WI38 (cell line): ENCODE measurements around the gene GPX2.

Experiments
- H3K4me3 ChIP-seq: 2 replicates; pipeline ENCODE4 v1.5.1; 2011; ENCODE audit warnings: low read depth, mild to moderate bottlenecking, control low read depth, low read length
- TF ChIP-seq, protein P1 (sequence below): IDR thresholded peaks from 2 replicates; pipeline ENCODE4 v1.5.1; 2012; ENCODE audit warnings: low read depth, mild to moderate bottlenecking, control low read depth, low read length

The GPX2 gene

DNA sequence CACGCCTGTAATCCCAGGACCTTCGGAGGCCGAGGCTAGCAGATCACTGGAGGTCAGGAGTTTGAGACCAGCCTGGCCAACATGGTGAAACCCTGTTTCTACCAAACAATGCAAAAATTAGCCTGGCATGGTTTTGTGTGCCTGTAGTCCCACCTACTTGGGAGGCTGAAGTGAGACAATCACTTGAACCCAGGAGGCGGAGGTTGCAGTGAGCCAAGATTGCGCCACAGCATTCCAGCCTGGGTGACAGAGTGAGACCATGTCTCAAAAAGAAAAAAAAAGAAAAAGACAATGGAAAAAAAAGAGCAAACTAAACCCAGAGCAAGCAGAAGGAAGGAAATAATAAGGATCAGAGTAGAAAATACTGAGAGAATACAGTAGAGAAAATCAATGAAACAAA, 22.9 kb downstream of the GPX2 start:
- TF ChIP-seq, protein P1, sequence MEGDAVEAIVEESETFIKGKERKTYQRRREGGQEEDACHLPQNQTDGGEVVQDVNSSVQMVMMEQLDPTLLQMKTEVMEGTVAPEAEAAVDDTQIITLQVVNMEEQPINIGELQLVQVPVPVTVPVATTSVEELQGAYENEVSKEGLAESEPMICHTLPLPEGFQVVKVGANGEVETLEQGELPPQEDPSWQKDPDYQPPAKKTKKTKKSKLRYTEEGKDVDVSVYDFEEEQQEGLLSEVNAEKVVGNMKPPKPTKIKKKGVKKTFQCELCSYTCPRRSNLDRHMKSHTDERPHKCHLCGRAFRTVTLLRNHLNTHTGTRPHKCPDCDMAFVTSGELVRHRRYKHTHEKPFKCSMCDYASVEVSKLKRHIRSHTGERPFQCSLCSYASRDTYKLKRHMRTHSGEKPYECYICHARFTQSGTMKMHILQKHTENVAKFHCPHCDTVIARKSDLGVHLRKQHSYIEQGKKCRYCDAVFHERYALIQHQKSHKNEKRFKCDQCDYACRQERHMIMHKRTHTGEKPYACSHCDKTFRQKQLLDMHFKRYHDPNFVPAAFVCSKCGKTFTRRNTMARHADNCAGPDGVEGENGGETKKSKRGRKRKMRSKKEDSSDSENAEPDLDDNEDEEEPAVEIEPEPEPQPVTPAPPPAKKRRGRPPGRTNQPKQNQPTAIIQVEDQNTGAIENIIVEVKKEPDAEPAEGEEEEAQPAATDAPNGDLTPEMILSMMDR: no peak
- H3K4me3 ChIP-seq: no peak overlapping the region

- H3K4me3 ChIP-seq: no peak overlapping the region
- TF ChIP-seq, protein P1: no peak
Measured at GRCh38 chr14:64919215-64919614, 23.3 kb downstream of the GPX2 start.

- H3K4me3 ChIP-seq: no peak overlapping the region
- TF ChIP-seq, protein P1: no peak
Measured at GRCh38 chr14:64918216-64918615, 24.3 kb downstream of the GPX2 start.

- no peak overlapping the region for H3K4me3 ChIP-seq
- TF ChIP-seq, protein P1: no peak
Measured at GRCh38 chr14:64915797-64916196, 26.7 kb downstream of the GPX2 start.

DNA sequence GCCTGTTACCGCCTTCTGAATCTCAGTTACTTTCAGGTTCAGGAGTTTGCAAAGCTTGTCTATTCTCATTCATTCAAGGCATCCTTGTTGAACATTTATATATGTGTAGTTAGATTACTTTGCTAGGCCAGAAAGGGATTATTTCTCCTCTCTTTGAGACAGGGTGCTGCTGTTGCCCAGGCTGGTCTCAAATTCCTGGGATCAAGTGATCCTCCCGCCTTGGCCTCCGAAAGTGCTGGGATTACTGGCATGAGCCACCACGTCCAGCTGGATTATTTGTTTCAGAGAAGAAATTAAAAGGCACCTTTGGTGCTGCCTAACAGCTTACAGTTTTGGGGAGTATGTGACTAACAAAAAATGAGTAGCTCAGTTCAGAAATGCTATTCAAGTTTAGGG, 27.5 kb downstream of the GPX2 start:
- H3K4me3 ChIP-seq: peak overlapping the region; percentile 92
- TF ChIP-seq, protein P1: no peak

- peak within 1 kb of the TSS; percentile 92 for H3K4me3 ChIP-seq
- TF ChIP-seq, protein P1: no peak
Measured at GRCh38 chr14:64914237-64915028, 28.1 kb downstream of the GPX2 start, which contains the start of gene CHURC1. CHURC1 (plus strand) TSS chr14:64914455; CDS start chr14:64914496, 41 bp downstream.

DNA sequence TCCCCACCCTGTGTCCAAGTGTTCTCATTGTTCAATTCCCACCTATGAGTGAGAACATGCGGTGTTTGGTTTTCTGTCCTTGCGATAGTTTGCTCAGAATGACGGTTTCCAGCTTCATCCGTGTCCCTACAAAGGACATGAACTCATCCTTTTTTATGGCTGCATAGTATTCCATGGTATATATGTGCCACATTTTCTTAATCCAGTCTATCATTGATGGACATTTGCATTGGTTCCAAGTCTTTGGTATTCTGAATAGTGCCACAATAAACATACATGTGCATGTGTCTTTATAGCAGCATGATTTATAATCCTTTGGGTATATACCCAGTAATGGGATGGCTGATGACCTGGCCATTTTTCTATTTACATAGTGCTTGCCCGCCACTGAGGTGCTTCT, 29.1 kb downstream of the GPX2 start:
- peak overlapping the region; percentile 92; the same call in 1 of the 2 replicates for H3K4me3 ChIP-seq
